T-helper 2 cell (primary cell): Measurements from ENCODE around the gene PIM1.
A peak's percentile ranks its signal among the peaks of the same experiment; 100 is the strongest.
"Not testable (repeated sequence)": the region's sequence is repeated elsewhere in the genome, so short reads cannot be mapped to it uniquely, and the experiment has no call there.

ENCODE experiments used
- DNase-seq, 5 experiments: peaks; one replicate each; pipeline versions ENCODE4 v3.0.0 to v3.0.0-alpha.2; 2012 to 2022

The PIM1 gene

DNA sequence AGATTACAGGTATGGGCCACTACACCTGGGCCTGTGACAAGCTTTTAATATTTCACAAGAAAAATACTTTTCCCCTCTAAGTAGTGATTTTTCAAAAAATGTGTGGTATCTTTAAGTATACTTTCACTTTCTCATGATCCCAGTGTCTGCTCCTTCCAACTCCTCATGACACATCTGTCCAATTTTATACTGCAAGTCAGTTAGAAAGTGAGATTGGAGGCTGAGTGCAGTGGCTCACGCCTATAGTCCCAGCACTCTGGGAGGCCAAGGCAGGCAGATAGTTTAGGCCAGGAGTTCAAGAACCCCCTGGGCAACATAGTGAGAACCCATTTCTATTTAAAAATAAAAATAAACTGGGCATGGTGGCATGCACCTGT lies 20.2 kb downstream of the PIM1 start:
- DNase-seq = no peak

DNA sequence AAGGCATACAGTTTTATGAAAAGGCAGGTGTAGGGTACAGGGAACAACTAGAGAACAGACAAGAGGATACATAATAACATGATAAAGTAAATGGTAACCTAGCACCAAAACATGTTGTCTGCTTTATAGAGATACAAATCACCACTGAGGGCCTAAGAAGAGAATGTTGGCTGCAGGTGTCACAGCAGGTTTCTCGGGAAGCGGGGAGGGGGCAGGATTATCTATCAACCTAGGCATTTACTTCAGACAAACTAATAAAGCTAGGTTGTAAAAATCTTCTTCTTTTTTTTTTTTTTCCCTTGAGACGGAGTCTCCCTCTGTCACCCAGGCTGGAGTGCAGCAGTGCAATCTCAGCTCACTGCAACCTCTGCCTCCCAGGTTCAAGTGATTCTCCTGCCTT lies 22.7 kb downstream of the PIM1 start:
- DNase-seq = no peak

DNA sequence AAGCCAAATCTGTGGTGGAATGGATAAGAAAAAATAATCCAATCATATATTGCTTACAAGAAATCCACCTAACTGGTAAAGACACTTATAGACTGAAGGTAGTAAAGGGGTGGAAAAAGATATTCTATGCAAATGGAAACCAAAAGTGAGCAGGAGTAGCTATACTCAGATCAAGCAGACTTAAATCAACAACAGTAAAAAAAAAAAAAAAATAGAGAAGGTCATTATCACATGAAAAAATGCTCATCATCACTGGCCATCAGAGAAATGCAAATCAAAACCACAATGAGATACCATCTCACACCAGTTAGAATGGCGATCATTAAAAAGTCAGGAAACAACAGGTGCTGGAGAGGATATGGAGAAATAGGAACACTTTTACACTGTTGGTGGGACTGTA lies 24.9 kb downstream of the PIM1 start:
- DNase-seq = peak in 1 of 5 experiments; percentile 47

- not testable (repeated sequence) for DNase-seq
Observed at GRCh38 chr6:37196451-37196850, 26.5 kb downstream of the PIM1 start.

GRCh38 chr6:37200085-37200484 lies 30.1 kb downstream of the PIM1 start:
- no peak for DNase-seq

- DNase-seq = no peak
Observed at GRCh38 chr6:37201726-37202125, 31.8 kb downstream of the PIM1 start.

- DNase-seq = peak in 1 of 5 experiments; percentile 70
Observed at GRCh38 chr6:37202788-37203491, 33.0 kb downstream of the PIM1 start.

- DNase-seq = no peak
Observed at GRCh38 chr6:37204014-37204751, 34.2 kb downstream of the PIM1 start.

DNA sequence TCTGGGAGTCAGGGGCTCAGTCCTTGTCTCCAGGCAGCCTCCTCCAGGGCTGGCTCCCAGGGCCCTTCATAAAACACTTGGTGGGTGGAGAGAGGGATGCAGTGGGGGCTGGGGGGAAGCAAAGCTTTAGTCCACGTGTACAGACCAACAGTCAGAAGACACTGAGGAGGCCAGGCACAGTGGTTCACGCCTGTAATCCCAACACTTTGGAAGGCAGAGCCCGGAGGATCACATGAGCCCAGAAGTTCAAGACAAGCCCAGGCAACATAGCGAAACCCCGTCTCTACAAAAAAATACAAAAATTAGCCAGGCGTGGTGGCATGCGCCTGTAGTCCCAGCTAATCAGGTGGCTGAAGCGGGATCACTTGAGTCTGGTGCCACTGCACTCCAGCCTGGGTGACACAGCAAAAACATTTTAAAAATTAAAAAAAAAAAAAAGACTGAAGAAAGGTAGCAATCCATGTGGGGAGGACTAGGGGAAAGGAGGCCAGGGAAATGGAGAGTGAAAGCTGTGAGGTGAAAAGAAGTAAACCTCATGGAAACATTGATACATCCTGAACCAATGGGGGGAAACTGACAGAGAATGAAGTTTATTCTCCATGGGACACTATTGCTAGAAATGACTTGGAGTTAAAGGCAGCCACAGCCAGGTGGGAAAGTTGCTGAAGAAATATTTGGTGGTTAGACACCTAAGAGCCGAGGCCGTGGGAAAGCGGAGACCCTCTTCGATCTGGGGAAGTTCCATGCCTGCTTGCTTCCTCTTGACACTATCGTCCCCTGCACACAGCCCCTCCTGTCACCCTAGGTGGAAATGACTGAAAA lies 35.4 kb downstream of the PIM1 start:
- no peak for DNase-seq

DNA sequence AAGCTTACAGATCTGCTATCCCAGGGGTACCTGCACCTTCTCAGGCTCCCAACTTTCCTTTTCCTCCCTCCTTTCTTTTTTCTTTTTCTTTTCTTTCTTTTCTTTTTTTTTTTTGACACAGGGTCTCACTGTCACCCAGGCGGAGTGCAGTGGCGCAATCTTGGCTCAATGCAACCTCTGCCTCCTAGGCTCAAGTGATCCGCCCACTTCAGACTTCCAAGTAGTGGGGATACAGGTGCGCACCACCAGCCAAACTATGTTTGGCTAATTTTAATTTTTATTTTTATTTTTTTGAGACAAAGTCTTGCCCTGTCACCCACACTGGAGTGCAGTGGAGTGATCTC lies 36.0 kb downstream of the PIM1 start:
- DNase-seq = no peak

DNA sequence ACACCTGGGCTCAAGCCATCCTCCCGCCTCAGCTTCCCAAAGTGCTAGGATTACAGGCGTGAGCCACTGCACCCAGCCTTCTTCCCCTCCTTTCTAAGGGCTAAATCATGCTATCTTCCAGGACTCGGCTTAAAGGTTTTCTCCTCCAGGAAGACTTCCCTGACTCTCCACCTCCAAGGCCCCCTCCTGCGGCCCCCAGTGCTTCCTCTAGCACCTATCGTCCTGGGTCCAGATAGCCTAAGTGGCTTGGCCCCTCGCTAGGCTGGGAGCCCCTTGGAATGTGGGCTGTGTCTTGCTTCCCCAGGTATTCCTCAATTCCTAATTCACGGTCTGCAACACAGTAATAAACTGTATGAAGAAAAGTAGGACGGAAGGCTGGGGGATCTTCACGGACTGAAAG lies 36.7 kb downstream of the PIM1 start:
- no peak for DNase-seq

- peak; percentile 66 to 90 (median 79) for DNase-seq
Observed at GRCh38 chr6:37207903-37208456, 38.0 kb downstream of the PIM1 start.

DNA sequence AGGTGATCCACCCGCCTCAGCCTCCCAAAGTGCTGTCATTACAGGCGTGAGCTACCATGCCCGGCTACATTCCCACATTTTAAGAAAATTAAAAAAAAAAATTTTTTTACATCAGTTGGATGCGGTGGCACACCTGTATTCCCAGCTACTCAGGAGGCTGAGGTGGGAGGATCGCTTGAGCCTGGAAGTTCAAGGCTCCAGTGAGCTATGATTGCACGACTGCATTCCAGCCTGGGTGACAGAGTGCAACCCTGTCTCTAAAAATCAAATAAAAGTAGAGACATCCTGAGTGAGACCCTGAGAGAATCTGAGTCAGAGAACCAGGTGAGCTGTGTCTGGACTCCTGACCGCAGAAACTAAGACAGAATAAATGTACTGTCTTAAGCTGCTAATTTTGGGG lies 38.8 kb downstream of the PIM1 start:
- DNase-seq = no peak

GRCh38 chr6:37209461-37210205 lies 39.7 kb downstream of the PIM1 start:
- peak in 3 of 5 experiments; percentile 35 to 65 (median 59) for DNase-seq

GRCh38 chr6:37210313-37210968 lies 40.5 kb downstream of the PIM1 start:
- DNase-seq = peak in 4 of 5 experiments; percentile 54 to 79 (median 58)

DNA sequence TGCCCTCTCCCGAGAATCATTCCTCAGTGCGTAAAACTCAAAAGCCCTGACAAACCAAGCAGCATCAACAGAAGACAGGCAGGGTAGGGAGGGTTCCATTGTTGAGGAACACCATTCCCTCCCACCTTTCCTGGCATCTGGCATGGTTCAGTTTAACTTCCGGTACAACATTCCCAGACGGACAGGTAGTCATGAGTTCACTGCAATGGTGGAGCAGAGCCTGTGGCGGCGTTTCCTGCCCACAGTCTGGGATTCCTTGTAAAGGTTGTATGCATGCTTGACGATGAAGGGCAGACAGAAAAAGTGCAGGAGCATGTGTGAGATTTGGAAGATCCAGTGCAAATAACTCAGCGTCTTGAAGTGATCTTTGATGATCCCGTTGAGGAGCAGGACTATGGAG lies 42.3 kb downstream of the PIM1 start:
- DNase-seq = no peak

DNA sequence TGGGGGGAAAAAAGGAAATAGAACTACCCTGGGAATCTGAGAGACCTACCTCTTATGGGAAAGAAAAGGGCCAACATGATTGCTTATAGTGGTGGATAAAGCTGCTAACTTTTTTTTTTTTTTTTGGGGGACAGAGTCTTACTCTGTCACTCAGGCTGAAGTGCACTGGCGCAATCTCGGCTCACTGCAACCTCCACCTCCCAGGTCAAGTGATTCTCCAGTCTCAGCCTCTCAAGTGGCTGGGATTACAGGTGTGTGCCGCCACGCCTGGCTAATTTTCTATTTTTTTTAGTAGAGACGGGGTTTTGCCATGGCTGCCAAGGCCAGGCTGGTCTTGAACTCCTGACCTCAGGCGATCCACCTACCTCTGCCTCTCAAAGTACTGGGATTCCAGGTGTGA lies 48.1 kb downstream of the PIM1 start:
- DNase-seq = no peak

DNA sequence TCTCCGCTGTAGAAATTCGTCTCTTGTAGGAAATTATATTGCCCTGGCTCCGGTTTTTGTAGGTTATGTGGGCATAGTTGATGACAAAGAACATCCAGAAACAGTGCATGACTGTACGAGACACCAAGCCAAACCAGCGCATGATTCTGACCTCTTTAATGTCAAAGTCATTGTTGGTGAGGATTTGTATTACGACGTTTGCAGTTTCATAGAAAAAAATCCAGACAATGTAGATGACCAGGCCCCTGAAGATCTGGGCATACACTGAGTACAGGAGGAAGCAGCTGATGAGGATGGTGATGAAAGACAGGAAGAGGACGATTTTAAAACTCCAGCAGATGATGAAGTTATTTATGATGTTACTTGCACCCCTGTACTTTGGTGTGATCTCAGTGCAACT lies 48.6 kb downstream of the PIM1 start:
- DNase-seq = no peak

GRCh38 chr6:37221585-37222124 lies 51.7 kb downstream of the PIM1 start:
- no peak for DNase-seq

DNA sequence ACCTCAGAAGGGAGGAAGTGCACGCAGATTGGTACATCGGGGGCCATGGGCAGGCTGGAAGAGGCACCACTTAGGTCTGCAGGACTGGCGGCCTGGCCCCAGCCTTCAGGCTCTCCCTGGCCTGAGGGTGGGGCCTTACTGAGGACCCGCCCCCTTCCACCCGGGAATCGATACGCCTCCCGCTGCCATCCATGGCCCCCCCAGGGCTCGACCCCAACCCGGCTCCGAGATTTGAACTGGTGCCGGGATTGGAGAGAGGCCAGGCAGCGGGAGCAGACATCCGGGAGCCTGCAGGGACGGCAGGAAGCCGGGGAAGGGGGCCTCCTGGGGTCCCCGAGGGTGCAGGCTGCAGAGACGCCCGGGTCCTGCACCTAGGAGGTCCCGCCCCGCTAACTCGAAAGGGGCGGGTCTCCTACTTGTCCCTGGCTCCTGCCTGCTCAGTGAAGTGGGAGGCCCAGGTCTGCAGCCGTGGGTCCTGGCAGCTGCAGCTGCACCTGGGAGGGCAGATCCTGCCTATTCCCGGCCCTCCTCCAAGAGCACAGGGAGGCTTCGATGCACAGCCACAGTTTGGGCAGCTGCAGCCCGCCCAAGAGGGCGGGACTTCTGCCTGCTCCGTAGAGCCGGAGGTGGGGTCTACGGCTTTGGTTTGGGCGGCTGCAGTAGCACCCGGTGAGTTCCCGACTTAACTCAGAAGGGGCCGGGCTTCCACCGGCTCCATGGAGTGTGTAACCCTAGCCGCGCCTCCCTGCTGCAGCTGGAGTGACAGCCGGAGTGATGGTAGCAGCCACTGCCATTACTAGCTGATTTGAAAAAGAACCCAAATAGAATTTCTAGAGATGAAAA lies 52.4 kb downstream of the PIM1 start:
- DNase-seq = peak; percentile 24 to 93 (median 46)

- no peak for DNase-seq
Observed at GRCh38 chr6:37222992-37223391, 53.0 kb downstream of the PIM1 start.
